Measurements from ENCODE around the gene KRT80.

KRT80 gene

DNA sequence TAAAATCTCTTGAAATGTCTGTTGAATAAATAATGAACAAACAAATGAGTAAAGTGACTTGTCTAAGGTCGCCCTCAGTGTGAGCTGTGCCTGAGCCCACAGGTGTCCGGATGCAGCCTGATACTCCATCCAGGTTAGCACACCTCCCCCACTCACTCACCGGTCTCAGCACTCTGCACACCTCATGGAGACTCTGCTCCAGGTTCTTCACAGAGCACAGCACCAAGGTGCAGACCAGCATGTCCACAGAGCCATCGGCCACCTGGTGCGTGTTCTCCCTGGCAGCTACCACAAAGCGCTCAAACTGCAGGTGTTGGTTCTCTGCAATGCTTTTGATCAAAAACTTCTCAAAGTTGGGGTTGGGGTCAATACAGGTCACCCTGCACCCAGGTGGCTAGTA, 37.1 kb upstream of the KRT80 start:
- DNase-seq (ENCODE audit: low read depth in 2 of 2), result no peak

DNA sequence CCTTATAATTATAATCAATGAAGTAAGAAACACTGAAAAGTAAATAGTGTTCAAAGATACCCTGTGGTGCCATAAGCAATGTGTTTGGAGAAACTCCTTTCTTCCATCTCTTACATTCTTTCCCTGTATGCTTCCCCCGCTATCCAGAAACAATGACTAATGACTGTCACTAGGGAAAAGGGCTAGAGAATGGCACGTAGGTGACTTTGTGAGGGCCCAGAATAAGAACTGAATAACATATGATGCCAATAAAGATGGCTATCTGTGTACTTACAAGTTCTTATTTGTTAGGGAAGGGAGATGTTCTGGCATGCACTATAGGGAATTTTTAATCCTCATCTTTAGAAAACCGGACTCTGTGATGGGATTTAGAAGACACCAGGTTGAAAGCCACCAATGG, 36.6 kb upstream of the KRT80 start:
- DNase-seq (ENCODE audit: low read depth in 2 of 2), result no peak

DNA sequence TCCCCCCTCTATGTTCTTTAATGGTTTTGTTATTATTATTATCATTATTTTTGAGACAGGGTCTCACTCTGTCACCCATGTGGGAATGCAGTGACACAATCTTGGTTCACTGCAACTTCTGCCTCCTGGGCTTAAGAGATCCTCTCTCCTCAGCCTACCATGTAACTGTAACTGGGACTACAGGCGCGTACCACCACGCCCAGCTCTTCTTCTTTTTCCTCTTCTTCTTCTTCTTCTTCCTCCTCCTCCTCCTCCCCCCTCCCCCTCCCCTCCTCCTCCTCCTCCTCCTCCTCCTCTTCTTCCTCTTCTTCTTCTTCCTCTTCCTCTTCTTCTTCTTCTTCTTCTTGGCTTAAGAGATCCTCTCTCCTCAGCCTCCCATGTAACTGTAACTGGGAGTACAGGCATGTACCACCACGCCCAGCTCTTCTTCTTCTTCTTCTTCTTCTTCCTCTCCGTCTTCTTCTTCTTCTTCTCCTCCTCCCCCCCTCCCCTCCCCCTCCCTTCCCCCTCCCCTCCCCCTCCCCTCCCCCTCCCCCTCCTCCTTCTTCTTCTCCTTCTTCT, 35.9 kb upstream of the KRT80 start:
- DNase-seq (ENCODE audit: low read depth in 2 of 2), result no peak

DNA sequence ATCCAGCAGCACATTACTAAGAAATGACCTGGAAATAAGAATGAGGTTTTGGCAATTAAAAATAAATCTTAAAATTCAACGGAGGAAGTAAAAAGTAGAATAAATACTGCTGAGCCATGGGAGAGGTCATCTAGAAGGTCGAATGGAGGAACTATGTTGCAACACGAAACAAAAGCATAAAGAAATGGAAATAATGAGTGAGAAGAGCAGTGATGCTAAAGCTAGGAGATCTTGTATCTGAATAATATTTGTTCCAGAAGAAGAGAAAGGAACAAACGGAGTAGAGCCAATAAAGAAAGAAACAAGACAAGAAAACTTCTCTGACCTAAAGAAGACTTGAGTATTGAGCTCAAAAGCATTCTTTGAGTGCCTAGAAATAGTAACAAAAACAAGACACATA, 34.6 kb upstream of the KRT80 start:
- no peak for DNase-seq (ENCODE audit: low read depth in 2 of 2)

DNA sequence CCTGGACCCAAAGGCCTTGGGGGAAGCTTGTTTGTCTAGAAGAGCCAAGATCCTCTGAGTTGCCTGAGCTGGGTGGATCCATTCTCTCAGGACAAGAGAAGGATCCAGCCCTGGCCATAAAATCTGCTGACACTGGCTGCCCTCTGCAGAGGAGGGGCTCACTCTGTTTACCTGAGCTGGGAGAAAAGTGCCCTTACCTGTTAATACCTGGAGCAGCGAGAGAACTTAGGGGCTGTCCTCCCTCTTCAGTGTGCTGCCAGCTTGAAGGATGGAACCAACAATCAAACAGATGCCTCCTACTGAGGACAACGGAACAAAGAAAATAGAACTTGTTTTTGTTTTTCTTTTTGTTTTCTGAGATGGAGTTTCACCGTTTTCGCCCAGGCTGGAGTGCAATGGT, 33.9 kb upstream of the KRT80 start:
- DNase-seq (ENCODE audit: low read depth in 2 of 2), result no peak

DNA sequence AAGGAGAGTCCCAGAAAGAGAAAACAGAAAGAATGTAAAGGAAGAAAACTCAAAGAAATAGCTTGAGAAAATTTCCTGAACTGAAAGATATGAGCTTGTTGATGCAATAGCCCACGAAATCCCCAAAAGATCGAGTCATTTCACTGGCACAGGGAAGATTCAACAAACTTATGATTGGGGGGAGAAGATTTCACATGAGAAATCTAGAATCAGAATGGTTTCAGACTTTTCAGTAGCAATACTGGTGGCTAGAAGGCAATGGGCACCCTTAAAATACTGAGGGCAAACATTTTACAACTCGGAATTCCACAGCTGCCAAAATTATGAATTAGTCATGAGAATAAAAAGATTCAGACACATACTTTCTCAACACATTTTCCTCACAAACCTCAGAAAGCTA, 32.3 kb upstream of the KRT80 start:
- DNase-seq (ENCODE audit: low read depth in 2 of 2), result no peak

DNA sequence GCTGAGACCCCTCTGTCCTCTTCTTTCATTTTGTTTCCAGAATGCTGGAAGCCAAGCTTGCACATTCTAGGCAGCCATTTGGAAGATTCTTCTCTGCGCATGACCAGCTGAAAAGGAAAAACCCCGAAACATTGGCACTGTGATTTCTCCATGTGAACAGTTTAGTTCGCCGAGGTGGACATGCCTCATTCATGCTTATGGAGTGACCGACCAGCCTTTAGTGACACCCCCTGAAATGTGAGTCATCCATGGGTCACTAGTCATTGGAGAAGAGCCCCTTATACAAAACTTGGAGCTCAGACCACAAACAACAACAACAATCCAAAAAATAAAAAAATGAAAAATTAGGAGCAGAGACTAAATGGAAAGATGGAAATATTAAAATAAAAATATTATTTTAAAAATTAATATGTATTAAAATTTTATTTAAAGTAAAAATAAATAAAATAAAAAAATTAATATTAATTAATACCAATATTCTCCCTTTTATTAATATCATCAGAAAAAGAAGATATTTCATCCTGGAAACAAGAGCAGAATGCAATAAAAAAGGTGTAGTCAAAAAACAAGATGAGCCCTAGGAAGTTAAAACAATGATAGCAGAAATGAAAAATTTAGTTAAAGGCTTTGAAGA, 31.7 kb upstream of the KRT80 start:
- no peak for DNase-seq (ENCODE audit: low read depth in 2 of 2)

DNA sequence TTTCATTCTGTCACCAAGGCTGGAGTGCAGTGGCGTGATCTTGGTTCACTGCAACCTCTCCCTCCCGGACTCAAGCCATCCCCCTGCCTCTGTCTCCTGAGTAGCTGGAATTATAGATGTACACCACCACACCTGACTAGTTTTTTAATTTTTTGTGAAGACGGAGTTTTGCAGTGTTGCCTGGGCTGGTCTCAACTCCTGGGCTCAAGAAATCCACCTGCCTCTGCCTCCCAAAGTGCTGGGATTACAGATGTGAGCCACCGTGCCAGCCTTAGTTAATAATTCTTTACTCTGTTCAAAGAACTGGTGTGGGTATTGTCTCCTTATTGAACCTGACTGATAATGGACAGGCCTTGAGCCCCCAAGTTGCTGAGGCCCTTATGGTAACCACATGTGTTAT, 30.9 kb upstream of the KRT80 start:
- DNase-seq (ENCODE audit: low read depth in 2 of 2), result no peak

DNA sequence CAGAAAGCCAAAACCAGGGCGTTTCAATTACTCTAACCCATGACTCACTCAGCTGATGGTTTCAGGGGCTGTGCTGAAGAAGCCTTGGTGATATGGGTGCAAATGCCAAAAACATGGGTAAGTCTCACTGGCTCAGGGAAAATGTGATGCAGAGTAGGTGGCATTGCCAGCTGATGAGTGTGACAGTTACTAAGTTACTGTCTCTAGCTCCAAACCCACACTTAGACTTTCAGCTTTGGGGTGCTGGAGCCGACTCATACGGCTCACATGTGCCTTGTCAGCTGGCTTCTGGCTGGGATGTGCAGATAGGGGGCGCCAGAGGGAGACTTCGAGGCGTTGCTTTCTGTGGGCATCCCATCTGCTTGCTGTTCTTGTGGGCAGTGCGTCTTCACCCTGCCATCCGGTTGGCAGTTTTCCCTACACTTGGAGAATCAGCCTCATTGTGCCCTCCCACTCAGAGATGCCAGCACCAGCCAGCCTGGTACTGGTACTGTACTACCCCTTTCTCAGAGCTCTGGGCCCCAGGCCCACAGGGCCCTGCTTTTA, 30.2 kb upstream of the KRT80 start:
- DNase-seq (ENCODE audit: low read depth in 2 of 2), result peak; percentile 86 to 89

DNA sequence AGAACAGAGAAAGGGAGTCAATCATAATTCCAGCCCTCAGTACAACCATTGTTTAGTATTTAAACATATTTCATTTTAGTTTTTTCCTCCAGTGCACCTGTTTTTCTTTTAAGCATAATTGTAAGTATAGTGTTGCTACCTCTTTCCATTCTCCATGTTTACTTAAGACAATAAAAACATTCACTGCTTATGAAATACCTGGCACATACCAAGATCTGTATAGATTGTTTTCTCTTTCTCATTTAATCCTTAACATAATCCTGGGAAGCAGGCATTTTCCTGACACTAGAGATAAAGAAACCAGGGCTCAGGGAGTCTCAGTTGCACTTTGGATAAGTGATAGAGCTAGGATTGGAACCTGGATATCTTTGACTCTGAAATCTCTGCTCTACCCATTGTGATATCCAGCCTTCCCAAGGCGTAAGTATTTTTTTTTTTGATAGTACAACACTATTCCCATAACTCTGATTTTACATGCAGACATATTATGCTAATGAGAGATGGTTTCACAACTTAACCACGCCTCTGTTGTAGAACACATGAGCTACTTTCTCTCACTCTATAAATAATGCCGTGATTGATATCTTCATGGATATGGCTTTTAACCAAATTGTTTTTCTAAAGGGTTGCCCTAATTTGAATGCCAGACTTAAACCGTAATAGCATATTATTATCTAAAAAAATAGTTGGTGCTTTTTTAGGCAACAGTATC, 29.4 kb upstream of the KRT80 start:
- no peak for DNase-seq (ENCODE audit: low read depth in 2 of 2)

DNA sequence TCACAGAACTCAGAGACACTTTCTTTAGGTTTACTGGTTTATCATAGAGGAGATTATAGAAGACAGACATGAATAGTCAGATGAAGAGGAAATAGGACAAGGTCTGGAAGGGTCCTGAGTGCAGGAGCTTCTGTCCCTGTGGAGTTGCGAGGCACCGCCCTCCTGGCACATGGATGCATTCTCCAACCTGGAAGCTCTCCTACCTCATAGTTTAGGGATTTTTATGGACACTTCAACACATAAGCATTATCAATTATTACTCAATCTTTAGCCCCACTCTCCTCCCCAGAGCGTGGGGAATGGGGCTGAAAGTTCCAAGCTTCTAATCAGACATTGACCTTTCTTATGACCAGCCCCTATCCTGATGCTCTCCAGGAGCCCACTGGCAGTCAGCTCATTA, 28.7 kb upstream of the KRT80 start:
- no peak for DNase-seq (ENCODE audit: low read depth in 2 of 2)

DNA sequence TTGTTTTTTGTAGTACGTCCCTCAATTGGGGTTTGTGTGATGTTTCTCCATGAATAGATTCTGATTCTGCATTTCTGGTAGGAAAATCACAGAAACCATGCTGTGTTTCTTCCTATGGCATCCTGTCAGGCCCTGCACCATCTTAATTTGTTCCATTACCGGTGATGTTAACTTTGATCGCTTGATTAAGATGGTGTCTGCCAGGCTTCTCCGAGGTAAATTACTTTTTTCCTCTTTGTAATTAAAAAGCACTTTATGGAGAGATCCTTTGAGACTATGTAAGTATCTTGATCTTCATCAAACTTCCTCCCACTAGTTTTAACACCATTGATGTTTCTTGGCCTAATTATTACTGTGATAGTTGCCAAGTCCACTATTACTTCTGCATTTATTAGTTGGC, 26.2 kb upstream of the KRT80 start:
- DNase-seq (ENCODE audit: low read depth in 2 of 2), result no peak

DNA sequence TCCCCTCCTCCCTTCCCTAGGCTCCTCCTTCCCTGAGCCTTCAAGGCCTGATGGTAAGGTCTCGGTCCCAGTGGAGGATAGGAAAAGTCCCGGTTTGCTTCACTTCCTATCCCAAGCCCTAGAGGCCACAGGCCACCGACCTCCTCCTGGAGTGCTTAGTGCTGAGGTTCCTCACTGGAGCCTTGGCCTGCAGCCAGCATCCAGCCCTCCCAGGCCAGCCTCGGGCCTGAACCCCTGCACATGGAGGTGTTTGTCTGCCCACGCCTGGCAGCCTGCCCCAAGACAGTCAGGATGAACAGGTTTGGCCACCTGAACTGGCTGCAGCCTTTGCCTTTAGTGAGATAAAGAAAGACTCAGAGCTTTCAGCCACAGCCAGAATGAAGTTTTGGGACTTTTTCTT, 25.4 kb upstream of the KRT80 start:
- no peak for DNase-seq (ENCODE audit: low read depth in 2 of 2)

DNA sequence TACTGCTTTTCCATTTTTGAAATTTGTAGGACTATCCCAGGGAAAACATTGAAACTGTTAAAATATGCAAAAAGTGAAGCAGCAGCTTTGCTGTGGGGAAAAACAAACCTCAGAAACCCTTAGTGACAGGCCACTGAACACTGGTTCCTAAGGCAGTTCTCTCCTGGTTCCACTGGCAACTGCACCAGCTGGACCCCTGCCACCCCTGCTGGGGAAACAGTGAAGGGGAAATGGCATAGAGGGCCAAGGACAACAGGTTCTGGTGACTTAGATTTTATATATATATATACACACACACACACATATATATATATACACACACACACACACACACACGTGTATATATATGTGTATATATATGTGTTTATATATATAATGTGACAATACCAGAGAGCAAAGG, 25.0 kb upstream of the KRT80 start:
- DNase-seq (ENCODE audit: low read depth in 2 of 2), result no peak

DNA sequence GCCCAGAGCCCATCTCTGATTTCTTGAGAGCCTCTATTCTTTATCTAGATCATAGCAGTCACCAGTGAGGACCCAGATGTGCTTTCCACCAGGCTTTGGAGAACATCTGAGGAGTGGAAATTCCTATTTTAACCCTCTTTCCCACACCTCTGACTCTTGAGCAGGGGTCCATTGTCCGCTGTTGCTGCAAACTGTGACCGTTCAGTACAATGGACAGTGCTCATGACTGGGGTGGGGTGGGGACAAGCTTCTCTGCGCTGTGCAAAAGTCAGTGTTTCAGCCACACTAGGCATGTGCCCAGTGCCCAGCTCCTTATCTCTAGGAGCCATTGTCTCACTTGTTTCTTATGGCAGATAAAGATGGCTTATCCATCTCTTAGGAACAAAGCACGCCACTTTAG, 24.3 kb upstream of the KRT80 start:
- no peak for DNase-seq (ENCODE audit: low read depth in 2 of 2)

DNA sequence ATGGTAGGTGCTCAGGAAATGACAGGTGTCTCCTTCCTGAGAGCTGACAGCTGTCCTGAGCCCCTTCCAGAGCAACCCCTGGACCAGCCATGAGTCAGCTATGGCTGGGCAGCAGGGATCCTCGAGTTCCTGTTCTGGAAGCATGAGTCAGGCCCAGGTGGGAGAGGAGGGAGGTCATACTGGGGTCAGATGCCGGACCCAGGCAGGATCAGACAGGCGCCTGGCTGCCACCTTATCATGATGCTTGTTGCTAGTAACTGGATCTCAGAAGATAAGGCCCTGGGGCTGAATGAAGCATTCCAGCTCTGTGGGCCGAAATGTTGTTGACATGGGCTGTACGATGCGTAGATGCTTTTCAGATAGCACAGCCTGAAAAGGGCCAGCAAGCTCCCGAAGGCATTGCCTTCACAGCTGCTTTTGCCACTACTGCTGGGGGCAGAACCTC, 23.8 kb upstream of the KRT80 start:
- DNase-seq (ENCODE audit: low read depth in 2 of 2), result no peak

DNA sequence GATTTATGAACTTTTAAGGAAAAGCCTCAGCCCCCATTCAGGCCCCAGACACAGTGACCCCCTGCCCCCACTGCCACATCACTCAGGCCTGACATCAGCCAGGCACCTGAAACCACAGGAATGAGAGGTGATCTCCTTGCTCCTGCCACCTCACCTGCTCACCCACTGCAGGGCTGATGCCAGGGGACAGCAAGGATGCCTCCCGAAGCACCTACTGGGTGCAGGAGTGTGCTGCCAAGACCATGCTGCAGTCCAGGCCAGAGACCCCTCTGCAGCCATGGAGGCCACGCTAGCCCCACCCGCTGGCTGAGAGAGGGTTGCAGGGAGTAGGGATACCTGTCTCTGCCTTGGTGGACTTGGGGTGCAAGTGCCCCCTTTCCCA, 22.6 kb upstream of the KRT80 start:
- no peak for DNase-seq (ENCODE audit: low read depth in 2 of 2)

DNA sequence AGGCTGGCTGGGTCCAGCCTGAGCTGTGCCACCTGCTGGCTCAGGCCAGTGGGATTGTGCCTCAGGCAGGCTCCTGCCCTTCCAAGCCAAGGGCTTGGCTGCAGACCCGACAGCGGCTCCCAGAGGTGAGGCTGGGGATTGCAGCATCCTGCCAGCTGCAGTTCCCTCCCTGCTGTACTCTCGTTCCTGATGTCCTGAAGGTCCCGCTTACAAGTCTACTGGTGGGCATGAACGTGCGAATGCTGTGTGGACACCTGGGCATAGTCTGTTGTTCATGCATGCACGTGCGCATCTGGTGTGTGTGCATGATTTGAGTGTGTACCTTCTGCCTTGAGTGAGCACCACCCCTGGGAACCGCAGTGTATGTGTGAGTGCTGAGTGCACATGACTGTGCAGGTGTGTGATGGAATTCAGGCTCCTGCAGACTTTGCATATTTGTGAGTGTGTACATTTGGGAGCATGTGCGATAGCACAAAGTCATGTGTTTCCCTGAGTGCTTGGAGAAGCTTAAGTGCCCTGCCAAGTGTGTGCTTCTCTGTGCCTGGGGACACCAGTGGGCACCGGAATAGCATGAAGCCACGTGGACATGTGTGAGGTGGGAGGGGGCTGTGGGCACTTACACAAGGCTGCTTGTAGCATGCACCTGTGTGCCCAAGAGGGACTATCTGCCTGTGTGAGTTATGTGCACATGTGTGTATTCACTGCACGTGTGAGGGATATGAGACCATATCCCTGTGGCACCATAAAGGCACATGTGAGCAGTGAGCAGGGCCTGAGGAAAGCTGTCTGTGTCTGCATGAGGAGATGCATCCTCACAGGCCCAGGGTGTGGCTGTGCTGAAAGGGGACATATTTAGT, 22.0 kb upstream of the KRT80 start:
- peak; percentile 55 to 67 for DNase-seq (ENCODE audit: low read depth in 2 of 2)

DNA sequence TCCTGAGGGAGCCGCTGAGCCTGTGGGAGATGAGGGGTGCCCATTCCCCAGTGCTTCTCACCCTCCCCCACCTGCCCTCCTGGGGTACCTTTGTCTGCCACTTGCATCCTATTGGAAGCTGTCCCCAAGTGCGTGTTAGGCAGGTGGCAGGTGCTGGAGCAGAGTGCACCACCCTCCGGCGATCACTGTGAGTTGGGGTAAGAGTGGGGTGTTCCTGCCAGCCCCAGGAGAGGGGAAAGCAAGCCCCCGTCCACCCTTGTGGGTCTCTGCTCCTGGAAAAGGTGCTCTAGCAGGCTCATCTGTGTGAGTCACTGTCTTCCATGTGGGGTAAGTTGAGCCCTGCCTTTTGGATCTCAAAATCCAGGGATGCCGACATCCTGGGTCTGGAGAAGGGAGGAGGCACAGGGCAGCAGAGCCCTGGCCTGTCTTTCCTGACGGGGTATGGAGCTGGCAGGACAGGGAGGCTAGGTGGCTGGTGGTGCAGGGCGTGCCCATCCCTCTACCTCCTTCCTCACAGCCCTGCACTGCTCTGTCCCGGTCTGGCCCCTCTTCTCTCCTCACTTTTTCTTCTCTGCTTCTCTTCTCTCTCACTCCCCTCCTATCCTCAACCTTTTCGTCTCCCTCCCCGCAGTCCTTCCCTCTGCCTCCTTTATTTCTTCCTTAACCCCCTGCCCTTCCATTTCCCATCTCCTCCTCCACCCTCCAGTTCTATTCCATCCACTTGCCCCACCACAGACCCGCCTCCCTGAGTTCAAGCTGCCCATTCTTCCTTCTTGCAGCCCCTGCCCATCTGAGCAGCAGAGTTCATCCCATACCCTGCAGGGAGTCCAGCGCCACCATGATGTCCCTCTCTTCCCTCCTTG, 21.1 kb upstream of the KRT80 start:
- no peak for DNase-seq (ENCODE audit: low read depth in 2 of 2)

DNA sequence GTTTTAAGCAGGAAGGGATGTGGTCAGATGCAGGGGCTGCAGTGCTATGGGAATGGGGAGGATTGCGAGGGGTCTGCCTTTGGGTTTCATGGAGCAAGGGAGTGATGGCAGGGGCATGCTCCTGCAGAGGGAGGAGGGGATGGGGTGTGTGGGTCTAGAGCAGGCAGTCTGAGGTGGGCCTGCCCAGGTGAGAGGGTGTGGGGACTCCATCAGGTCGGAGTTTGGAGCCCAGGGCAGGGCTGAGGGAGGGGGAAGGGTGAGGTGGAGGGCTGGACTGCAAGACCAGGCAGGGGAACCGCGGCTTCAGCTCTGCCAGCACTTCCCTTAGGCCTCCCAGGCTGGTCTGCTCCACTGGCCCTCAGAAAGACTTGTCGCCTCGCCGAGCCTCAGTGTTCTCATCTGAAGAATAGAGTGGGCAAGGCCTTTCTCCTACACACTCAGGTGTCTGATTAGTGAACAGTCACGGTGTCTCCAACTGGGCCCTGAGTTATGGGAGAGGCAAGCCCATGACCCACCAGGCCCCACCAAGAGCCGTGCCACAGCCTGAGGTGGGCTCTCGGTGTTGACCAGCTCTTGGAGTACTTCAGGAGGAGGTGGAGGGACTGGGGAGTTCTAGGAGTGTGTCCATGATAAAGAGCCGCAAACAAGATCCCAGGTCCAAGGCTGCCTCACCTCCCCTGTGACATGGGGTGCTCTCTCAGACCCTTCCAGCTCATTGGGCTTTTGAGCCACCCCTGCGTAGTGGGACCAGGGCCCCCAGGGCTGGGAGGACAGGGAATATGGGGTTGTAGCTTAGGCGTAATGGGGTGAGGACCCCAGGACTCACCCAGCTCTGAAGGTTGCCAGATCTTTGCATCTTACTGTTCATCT, 20.1 kb upstream of the KRT80 start:
- no peak for DNase-seq (ENCODE audit: low read depth in 2 of 2)

All from stimulated activated CD4-positive, alpha-beta T cell treated with anti-CD3 and anti-CD28 coated beads, Interleukin-4, amount 100 ng/mL, for 48 hours (primary cell).